Activated CD8-positive, alpha-beta T cell treated with anti-CD3 and anti-CD28 coated beads for 36 hours (primary cell): ENCODE data around the gene LPIN3. TPM values are rescaled to one million over a fixed set of nuclear protein-coding genes. Genes with fewer than 3 reads are reported as not detected.

Source experiments
- ATAC-seq: fragments of 200-7000 bp; cut with Tn5 transposase; one replicate; pipeline ENCODE4 v1.10.0; 2021; ENCODE audit warnings: mild to moderate bottlenecking, moderate library complexity
- CTCF ChIA-PET: fragments of 350-600 bp; sonication (Branson Sonifier 250); formaldehyde crosslinking; loops from one replicate; lab custom pipeline; 2021; ENCODE audit warnings: antibody characterized with exemption; lab: Charles Lee
- POLR2A ChIA-PET: fragments of 350-600 bp; sonication (Branson Sonifier 250); formaldehyde crosslinking; loops from one replicate; lab custom pipeline; 2021; ENCODE audit warnings: antibody characterized with exemption; lab: Charles Lee
- DNase-seq: peaks from one replicate; pipeline ENCODE4 v3.0.0-alpha.2; 2020
- H3K27ac Mint-ChIP-seq: one replicate; pipeline ENCODE4 v1.8.0; 2021; ENCODE audit warnings: mild to moderate bottlenecking, mixed read lengths
- H3K27me3 Mint-ChIP-seq: one replicate; pipeline ENCODE4 v1.8.0; 2021; ENCODE audit warnings: mixed read lengths
- H3K36me3 Mint-ChIP-seq: one replicate; pipeline ENCODE4 v1.8.0; 2021; ENCODE audit warnings: low read depth, mixed read lengths
- H3K4me1 Mint-ChIP-seq: one replicate; pipeline ENCODE4 v1.8.0; 2021; ENCODE audit warnings: low read depth, mixed read lengths
- H3K4me3 Mint-ChIP-seq: one replicate; pipeline ENCODE4 v1.8.0; 2021; ENCODE audit warnings: mild to moderate bottlenecking, moderate library complexity, mixed read lengths
- H3K9me3 Mint-ChIP-seq: one replicate; pipeline ENCODE4 v1.8.0; 2021; ENCODE audit warnings: mixed read lengths
- intact Hi-C: fragments of 100-400 bp; cut with micrococcal nuclease; formaldehyde crosslinking; loops from one replicate; pipeline ENCODE4 v1.10.0; 2022
- total RNA-seq, 2 experiments: library from RNA; stranded (reverse); gene quantifications; one replicate each; pipeline ENCODE4 v1.2.3, GENCODE V29; 2021
- TF ChIP-seq, protein P1 (sequence below): fragments of 200-600 bp; IDR thresholded peaks from one replicate; pipeline ENCODE4 v1.8.0; 2022; ENCODE audit warnings: antibody characterized with exemption, mild to moderate bottlenecking

The LPIN3 gene
- total RNA-seq, 2 experiments from 2014 or later, result 0.86 to 0.87 TPM

DNA sequence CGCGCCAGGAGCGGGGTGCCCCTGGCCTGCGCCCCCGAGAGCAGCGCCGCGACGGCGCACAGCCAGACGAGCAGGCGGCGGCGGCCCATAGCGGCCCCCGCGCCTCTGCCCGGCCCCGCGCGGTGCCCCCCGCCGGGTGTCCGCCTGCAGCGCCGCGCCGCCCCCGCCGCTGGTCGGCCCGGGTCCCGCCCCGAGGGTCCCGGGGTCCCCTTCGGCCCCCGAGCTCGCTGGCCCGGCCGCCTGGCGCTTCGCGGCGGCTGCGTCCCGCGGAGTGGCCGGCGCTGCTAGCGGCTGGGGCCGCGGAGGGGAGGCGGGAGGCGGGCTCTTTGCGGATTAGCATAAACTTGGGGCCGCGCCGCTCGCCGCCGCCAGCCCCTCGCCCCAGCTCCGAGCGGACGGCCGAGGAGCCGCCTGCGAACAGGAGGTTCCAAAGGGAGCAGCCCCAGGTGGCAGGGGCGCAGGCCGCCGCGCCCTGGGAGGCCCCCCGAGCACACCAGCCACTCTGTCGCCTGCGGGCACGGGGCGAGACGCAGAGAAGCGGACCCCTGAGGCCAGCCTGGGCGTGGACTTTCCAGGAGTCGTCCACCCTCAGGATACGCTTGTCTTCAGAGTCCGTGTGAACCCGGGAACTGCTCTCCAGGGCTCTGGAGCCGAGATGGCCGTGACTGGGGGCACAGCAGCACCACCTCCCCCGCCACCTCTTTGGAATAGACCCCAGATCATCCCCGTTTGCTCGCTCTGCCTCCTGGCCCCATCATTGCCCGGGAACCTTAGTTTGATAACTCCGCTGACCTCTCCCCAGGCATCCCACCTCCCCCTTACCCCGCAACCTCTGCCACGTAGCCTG, 26.1 kb downstream of the LPIN3 start, which contains the start of gene EMILIN3:
EMILIN3 (minus strand) TSS at position 273 of the 847 bp plus-strand sequence; CDS start at position 89, 184 bp downstream.
- POLR2A ChIA-PET, result no interaction called here
- Mint-ChIP-seq H3K4me1 (peaks cover 2% of the 10 kb centered on the region), H3K27me3 (peaks cover 38% of the 10 kb centered on the region), H3K9me3 (peaks cover 6% of the 10 kb centered on the region), H3K4me3 (peak within 1 kb of the TSS; percentile 27), H3K36me3 (no peaks in the 10 kb centered on the region), H3K27ac (no peak within 1 kb of the TSS)
- TF ChIP-seq, protein P1, sequence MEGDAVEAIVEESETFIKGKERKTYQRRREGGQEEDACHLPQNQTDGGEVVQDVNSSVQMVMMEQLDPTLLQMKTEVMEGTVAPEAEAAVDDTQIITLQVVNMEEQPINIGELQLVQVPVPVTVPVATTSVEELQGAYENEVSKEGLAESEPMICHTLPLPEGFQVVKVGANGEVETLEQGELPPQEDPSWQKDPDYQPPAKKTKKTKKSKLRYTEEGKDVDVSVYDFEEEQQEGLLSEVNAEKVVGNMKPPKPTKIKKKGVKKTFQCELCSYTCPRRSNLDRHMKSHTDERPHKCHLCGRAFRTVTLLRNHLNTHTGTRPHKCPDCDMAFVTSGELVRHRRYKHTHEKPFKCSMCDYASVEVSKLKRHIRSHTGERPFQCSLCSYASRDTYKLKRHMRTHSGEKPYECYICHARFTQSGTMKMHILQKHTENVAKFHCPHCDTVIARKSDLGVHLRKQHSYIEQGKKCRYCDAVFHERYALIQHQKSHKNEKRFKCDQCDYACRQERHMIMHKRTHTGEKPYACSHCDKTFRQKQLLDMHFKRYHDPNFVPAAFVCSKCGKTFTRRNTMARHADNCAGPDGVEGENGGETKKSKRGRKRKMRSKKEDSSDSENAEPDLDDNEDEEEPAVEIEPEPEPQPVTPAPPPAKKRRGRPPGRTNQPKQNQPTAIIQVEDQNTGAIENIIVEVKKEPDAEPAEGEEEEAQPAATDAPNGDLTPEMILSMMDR, result no peak
- ATAC-seq (no peak), DNase-seq (no peak)
- intact Hi-C loops, result no loop called here
- CTCF ChIA-PET, result interaction anchor here (1.2 kb wide), 1 partner anchor 331 kb away, joined by 3 read pairs; no protein-coding TSS in a partner anchor

DNA sequence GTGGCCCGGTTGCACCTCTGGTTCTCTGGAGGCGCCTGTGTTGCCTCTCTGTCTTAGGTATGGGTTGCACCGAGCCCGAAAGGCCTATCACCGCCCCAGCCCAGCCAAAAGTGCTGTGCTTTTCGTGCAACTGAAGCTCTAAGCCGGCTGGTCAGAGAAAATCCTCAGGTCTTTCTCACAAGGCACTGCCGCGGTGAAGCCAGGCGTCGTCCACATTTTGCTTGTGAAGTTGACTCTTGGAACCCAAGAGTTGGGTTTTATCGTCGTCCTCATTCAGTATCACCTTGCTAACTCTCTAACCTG, 26.7 kb downstream of the LPIN3 start:
- intact Hi-C loops, result no loop called here
- H3K36me3 Mint-ChIP-seq, result no peaks in the 10 kb centered on the region
- H3K4me1 Mint-ChIP-seq, result peaks cover 2% of the 10 kb centered on the region
- no peak overlapping the region for H3K27ac Mint-ChIP-seq
- TF ChIP-seq, protein P1, result no peak
- peaks cover 6% of the 10 kb centered on the region for H3K9me3 Mint-ChIP-seq
- ChIA-PET CTCF (interaction anchor here (1.2 kb wide), 1 partner anchor 331 kb away, joined by 3 read pairs; no protein-coding TSS in a partner anchor), POLR2A (no interaction called here)
- ATAC-seq (no peak), DNase-seq (no peak)
- H3K27me3 Mint-ChIP-seq, result peaks cover 38% of the 10 kb centered on the region
- peak overlapping the region; percentile 27 for H3K4me3 Mint-ChIP-seq

DNA sequence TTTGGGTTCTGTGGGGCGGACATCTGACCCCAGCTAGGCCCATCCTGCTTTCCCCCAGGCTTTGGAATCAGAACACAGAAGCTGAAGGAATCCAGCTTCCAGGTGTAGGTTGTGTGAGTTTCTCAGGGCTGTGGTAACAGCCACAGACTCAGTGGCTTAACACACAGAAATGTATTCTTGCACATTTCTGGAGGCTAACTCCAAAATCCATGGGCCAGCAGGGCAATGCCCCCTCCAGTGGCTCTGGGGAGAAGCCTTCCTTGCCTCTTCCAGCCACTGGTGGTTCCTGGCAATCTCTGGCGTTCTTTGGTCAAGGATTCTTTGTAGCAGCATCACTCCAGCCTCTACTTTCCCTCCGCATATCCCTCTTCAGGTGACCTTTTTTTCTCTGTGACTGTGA, 27.3 kb downstream of the LPIN3 start:
- Mint-ChIP-seq H3K27me3 (peaks cover 40% of the 10 kb centered on the region), H3K36me3 (no peaks in the 10 kb centered on the region), H3K9me3 (peaks cover 7% of the 10 kb centered on the region), H3K4me1 (peaks cover 2% of the 10 kb centered on the region), H3K4me3 (no peak overlapping the region), H3K27ac (no peak overlapping the region)
- CTCF ChIA-PET, result no interaction called here
- DNase-seq (no peak), ATAC-seq (no peak)
- POLR2A ChIA-PET, result no interaction called here
- TF ChIP-seq, protein P1, result no peak
- intact Hi-C loops, result no loop called here

DNA sequence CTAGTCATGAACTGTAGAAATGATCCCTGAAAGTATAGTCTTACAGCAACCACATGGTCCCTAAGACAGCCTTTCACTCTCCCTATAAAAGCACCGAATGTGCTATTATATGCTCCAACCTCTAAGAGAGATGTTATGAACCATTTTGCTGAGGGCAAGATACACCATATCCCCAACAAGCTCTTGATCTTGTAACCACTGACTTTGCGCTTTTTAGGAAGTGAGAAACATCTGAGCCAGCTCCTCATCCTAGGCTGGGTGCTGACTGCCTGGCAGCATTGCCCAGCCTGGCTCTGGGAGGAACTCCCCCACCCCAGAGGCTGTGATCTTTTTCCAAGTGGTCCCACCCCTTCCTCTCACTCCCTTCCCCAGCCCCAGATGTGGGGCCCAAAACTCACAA, 29.1 kb downstream of the LPIN3 start:
- ATAC-seq, result no peak
- peaks cover 2% of the 10 kb centered on the region for H3K4me1 Mint-ChIP-seq
- no peak overlapping the region for H3K27ac Mint-ChIP-seq
- peaks cover 48% of the 10 kb centered on the region for H3K27me3 Mint-ChIP-seq
- TF ChIP-seq, protein P1, result no peak
- H3K4me3 Mint-ChIP-seq, result no peak overlapping the region
- POLR2A ChIA-PET, result no interaction called here
- CTCF ChIA-PET, result interaction anchor here (2.0 kb wide), 1 partner anchor 30 kb away, joined by 5 read pairs; no protein-coding TSS in a partner anchor
- no peaks in the 10 kb centered on the region for H3K36me3 Mint-ChIP-seq
- no peak for DNase-seq
- intact Hi-C loops, result no loop called here
- peaks cover 7% of the 10 kb centered on the region for H3K9me3 Mint-ChIP-seq

DNA sequence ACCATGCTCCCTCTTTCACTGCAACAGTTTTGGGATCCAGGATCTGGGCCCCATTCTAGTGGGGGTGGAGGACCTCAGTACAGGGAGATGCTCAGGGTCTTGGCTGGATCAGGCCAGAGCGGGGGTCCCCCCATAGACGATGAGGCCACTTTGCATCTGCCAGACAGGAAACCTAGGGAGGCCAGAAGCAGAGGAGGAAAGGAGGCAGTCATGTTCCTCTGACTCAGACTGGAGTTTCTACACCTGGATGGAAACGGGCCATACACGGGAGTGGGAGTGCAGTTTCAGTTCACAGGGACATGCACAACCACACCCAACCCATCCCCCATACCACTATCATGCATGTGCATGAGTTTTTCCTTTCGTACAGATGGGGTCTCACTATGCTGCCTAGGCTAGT, 29.6 kb downstream of the LPIN3 start:
- Mint-ChIP-seq H3K27ac (no peak overlapping the region), H3K9me3 (peaks cover 7% of the 10 kb centered on the region), H3K36me3 (no peaks in the 10 kb centered on the region), H3K4me1 (peaks cover 2% of the 10 kb centered on the region), H3K4me3 (no peak overlapping the region), H3K27me3 (peaks cover 43% of the 10 kb centered on the region)
- ATAC-seq (no peak), DNase-seq (no peak)
- POLR2A ChIA-PET, result no interaction called here
- TF ChIP-seq, protein P1, result no peak
- CTCF ChIA-PET, result interaction anchor here (2.0 kb wide), 1 partner anchor 31 kb away, joined by 5 read pairs; no protein-coding TSS in a partner anchor
- intact Hi-C loops, result no loop called here
